ENCODE data around the gene MYO15B.

MYO15B gene

DNA sequence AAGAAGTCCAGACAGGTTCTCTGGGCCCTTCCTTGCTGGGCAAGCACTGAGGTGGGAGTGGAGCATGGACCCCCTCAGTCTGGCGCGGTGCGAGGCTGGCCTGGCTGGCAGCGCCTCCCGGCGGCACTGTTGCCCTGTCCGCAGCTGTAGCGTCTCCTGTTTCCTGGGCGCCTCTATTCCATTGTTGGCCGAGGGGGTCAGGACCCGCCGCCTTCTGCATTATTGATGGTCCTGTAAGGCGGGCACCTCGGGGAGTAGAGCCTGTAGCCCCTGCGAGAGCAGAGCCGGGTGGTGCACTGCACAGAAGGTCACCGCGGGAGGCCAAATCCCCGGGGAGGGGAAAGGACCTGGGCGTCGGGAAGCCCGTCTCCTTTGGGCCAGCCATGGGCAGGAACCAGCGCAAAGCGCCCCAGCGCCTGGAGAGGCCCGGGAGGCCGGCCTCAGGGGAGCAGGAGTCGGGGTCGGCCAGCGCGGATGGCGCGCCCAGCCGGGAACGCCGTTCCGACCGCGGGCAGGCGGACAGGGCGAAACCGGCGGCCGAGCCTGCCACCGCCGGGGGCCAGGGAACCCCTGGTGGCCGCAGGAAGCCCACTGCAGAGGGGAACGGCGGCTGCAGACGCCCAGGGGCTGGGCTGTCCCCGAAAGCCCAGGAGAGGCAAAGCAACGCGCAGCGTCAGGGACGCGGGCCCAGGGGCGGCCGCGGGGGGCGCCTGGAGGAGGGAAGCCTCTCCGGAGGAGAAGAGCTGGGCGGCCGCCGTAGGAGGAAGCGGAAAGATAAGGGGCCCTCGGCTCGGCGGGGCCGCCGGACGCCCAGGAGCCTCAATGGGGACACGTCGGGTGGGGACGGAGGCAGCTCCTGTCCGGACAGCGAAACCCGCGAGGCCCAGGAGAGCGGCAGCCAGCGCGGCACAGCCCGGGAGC lies at the start of gene MYO15B:
Gene MYO15B (plus strand): TSS at position 126 of the 921 bp plus-strand sequence. CDS start 258 bp downstream, at position 384.
- no peak for DNase-seq

DNA sequence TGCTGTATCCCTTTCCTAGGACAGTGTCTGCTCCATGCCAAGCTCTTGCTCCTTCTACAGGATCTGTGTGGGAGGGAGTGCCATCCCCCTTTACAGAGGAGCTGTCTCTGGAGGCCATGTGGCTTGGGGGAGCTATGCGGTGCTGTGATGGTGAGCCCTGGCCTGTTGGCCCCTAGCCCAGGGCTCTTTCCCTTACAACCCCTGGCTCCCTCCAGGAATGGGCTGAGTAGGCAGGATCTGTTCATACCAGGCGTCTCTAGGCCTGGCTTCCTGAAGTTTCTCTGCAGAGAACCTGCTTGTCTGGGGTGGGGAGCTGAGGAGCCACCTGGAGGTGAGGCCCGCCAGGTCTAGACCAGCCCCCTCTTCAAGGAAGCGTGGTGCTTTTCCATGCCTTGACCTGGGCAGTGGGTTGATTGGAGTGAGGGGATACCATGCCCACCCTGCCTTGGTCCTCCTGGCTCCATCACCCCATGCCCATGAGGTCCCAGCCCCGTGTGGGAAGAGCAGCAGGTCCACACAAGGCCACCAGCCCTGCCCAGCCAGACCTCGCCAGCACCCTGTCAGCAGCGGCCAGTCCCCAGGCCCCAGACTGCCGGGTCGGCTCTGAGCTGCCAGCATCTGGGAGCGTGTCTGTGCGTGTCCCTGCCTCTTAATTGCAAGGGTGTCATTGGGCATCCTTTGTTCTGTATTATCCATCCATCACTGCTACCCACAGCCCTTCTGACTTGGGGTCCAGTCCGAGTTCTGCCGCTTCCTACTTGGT lies 47.5 kb upstream of the MYO15B start:
- no peak for DNase-seq

DNA sequence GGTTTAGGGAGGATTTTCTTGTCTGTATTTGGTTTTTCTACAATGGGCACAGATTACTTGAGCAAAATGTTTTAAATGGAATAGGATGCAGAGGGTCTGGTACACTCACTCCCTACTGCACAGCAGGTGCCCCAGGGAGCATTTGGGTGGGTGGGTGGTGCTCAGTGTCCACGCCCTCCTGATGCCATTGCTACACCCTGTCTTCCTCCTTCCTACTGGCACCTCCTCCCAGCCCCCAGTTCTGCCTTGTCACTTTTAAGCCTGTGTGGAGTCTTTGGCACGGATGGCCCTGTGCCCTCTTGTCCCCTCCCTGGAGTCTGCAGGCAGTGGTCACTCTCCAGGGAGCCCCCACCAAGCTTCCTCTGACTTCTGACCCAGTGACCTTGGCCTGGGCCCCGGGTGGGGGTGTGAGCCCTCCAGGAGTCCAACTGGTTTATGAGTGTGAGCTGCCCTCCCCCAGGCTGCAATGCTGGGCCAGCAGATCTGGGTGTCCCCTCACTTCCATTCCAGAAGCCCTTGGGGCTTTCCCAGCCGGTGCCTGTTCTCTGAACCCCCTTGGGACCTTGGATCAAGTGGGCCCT lies 46.6 kb upstream of the MYO15B start:
- DNase-seq, result no peak

DNA sequence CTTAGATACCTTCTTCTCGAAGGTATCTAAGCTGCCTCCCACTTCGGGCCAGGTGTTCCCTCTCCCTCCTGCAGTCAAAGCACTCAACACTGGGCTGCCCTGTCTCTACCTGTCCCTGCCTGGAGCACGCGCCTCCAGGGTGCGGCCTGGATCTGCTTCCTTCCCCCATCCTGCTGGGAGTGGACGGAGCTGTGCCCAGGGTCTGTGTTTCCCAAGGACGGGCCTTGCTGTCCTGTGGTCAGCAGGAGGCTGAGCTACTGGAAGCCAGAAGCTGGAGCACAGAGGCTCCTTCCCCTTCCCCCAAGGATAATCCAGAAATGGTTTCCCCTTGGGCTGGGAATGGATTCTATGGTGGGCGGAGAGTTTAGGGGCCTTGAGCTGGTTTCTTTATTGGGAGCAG lies 45.4 kb upstream of the MYO15B start:
- DNase-seq, result no peak

DNA sequence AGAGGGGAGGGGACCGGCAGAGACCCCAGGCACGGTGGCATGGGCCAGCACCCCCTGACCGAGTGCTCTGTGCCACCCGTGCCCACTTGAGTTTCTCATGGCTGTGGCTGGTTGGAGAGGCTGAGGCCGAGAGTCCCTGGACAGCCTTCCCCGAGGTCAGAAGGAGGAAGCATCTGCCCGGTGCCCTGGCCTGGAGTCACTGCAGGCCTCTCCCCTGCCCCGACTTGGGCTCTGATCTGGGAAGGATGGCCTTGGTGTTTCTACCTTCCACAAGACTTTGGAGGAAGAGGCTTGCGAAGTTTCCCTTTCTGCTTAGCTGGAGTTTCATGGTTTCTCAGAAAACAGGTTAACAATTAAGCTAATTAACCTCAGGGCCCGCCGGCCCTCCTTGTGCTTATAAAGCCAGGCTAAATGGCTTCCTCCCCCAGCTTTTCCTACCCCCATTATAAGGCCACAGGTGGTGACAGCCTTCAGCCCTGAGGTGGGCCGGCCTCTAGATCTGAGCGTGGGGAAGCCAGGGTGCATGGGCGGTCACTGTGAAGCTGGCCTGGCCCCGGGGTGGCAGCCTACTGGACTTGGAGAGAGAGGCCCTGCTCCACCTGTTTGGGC lies 44.8 kb upstream of the MYO15B start:
- DNase-seq, result no peak

DNA sequence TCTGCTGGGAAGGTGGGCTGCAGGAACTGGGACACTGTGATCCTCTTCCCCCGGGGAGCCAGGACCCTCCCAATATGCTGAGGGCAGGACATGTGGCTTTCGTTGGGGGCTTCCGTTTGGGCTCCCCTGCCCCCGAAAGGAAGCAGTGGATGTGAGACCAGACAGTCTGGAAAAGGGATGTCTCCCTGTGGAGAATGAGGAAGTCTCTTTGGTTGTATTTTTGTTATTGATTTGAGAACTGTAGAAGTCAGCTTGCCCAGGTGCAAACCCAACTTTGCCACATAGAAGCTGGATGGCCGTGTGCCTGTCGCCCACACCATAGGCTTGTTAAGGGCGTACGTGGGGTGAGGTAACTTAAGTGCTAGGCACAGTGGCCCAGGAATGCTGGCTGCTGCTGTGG lies 43.4 kb upstream of the MYO15B start:
- DNase-seq, result no peak

DNA sequence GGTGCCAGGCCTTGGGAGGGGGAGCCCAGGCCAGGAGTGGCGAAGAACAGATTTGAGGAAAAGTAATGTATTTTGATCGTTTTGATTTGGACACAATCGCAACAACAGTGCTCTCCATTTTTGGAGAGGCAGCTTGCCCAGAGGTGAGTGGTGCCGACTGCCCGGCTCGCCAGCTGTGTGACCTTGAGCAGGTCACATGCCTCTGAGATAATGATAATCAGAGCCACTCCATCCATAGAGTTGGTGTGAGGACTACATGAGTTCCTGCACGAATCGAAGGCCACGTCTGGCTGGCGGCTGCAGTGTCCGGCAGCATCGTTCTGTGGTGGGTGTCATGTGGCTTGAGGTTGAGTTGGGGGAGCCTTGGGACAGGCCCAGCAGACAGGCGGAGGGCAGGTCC lies 41.4 kb upstream of the MYO15B start:
- no peak for DNase-seq

DNA sequence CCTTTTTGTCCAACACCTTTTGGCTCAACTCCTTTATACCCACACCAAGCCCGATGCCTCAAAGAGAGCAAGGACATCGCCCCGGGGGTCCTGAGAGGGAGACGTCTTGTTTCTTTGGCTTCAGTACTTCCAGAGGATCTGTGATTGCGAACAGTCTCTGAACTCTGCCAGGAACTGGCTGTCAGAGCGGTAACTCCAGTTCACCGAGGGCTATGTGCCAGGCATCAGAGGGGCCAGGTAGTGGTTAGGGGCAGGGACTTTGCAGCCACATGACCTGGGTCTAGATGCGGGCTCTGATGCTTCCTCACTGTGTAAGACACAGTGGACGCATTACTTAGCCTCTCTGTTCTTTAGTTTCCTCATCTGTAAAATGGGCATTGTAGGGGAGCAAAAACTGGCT lies 40.5 kb upstream of the MYO15B start:
- DNase-seq, result no peak

DNA sequence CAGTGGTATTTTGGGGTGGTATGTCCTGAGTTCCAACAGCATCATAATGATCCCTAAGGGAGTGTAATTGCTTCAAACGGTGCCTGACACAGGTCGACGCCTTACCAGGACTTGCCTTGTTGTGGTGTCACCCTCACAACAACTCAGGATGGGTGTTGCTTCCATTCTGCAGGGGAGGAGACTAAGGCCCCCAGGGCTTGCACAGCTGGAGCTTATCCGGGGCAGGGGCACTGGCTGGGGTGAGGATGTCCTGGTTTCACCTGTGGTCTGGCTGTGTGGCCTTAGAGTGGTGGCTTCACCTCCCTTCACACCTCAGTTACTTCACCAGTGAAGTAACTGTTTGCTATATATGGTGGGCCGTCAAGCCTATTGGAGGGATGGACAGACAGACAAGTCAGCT lies 38.8 kb upstream of the MYO15B start:
- no peak for DNase-seq

DNA sequence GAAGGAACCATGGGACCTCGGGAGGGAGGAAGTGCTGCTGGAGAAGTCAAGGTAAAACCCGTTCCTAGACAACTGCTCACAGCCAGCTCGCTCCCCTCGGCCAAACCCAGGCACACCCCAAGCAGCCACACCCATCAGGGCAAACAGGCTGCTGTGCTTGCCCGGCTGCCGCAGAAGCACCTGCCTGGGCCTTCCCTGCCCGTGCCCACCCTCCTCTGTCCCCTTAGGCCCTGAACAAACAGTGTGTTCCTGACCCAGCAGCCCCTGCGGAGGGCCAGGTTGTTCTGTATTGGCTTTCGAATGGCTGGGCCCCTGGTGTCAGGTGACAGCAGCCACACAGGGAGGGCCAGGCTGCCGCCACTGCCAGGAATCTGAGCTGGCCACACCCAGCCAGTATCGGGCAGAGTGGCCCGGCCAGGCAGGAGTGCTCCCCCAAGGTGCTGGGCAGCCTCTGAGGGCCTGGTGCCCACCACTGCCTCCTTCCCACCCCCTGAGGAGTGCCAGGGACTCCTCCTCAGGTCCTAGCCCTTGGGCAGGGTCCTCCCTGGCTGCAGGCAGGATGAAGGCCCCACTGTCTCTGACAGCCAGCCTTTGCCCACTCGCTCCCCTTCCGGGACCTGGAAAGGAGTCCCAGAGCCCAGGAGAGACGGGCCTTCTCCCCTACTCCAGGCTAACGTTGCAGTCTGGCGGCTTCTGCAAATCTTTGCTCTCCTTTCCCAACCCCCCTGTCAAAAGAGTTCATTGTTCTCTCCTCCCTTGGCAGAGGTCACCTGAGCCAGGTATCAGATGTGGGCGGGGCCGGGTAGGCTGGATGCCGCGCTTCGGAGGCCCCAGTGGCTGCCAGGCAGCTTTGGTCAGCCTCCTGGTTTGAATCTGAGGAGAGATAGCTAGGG lies 38.1 kb upstream of the MYO15B start:
- DNase-seq, result no peak

DNA sequence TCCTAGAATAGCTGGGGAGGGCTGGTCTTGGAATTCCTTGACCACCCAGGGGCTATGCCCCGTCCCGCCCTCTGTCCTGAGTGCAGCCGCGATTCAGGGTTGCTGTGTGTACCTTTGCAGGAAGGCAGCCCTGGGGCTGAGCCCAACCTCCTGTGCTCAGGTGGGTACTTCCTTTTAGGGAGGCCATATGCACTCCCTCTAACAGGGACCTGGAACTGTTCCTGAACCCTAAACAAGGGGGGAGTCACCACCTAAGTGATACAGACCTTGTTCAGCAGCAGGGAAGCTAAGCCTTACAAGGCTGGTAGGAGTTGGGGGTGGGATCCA lies 37.5 kb upstream of the MYO15B start:
- DNase-seq, result no peak

DNA sequence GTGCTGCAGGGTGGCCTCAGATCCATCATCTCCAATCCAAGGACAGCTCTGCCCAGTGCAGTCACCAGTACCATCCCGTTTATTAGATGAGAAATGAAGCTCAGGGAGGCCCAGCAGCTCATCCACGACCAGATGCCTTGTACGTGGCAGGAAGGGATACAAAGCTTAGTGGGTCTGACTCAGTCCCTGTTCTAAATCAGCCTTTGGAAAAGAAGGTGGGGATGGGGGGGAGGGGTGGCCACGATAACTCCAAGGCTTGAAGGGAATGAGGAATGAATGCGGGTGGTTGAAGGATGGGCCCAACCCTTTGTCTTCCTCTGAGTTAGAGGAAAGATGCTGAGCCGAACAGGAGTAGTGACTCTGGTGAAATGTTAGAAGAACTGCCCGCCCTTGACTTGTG lies 36.3 kb upstream of the MYO15B start:
- no peak for DNase-seq

DNA sequence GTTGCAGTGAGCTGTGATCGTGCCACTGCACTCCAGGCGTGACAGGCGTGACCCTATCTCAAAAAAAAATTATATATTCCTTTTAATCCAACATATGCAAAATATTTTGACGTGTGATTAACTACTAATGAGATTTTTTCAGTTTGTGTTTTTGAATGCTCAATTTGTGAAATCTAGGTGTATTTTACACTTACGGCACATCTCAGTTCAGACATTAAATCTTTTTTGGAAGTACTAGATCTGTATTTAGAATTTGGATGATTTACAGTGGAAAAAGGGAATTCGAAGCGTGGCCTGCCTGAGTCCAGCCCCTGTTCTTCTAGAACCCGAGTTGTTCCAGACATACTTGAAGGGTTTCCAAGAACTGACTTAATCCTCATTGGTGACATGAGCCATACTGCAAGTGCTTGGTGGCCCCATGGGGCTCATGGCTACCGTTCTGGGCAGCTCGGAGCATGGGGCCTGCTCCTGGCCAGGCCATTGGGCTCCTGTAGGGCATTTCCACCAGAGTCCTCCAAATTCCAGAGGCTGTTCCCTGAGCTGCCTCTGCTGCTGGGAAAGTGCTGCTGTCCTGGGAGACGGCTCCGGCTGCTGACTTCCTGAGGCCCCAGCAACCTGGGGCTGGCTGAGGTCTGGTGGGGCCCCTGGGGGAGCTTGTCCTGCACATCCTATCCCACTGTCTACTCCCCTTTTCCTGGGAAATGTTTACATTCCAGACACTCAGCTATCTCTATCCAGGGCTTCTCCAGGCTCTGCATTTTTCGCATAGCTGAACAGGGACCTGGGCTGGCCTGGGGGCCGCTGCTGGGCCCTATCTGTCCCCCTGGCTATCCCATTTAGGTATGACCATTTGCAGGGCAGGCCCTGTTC lies 34.9 kb upstream of the MYO15B start:
- no peak for DNase-seq

DNA sequence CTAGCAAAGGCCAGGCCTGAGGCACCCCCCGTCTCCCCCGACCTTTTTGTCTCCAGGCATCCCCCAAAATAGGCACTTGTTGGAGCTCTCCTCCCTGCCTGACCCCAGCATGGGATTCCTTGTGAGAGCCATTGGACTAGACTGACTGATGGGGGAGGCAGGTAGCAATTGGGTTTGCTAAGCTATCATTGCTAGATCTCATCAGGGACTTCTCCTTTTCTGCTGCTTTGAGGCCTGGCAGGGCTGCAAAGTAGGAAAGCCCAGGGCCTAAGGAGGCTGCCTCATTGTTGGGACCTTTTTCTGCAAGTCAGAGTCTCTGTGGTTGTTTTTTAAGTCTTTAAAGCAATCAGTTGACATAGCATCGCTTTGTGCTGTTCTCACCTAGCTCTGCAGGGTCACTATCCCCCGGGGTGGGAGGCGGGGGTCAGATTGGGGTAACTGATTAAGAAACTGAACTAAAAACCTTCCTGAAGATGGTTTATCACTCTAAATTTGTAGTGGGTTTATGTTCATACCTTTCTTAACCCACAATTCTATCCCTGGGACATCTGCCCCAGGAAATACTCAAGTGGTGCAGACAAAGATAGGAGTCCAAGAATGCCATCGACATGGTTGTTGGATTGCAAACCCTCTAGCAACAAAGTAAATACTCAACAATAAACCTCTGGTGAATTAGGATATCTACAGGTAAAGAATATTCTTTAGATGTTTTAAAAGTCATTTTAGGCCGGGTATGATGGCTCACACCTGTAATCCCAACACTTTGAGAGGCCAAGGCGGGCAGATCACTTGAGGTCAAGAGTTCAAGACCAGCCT lies 34.1 kb upstream of the MYO15B start:
- peak; percentile 62 for DNase-seq

DNA sequence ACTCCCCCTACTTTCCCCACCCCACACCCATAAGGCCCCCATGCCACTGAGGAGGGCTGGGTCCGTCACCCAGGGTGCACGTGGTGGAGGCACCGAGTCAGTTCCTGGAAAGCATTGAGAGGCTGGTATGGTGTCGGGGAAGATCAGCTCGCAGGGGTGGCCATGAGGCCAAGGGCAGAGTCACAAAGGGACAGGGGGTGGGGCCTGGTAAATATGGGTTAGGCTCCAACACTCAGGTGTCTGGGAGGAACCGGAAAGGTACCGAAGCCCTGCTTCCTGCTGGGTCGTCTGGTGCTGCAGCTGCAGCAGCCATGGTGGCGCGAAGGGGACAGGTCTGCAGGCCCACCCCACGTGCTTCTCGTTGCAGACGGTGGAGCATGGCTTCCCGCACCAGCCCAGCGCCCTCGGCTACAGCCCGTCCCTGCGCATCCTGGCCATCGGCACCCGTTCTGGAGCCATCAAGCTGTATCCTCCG lies 31.9 kb upstream of the MYO15B start:
- DNase-seq, result no peak

DNA sequence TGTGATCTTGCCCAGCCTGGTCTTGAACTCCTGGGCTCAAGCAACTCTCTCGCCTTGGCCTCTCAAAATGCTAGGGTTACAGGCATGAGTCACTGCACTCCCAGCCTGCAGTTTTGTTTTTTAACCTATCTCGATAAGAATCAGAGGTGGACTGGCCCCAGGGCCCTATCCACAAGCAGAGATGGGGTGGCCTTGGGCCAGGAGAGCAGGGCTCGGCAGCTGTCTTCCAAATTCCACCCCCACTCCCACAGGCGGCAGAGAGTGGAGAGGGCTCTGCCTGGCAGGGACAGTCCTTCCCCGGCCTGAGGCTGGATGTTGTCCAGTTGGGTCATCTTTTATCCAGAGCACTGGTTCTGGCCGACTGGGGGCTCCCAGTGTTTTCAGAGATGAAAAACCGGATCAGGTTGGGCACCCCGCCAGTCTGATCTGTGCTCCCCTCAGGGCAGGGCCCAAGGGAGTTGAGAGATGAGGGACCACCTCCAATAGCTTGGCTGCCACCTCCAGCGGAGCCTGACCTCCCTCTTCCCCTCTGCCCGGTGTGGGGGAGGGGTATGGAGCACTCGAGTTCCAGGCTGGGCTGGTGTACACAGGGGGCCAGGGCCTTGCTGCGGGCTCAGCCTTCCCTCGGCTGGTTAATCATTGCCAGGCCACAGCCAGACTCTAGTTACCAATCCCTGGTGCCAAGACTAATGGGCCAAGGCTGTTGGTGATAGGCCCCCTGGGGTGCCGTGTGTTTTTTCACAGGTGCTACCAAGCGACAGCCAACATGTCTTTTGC lies 30.3 kb upstream of the MYO15B start:
- no peak for DNase-seq

DNA sequence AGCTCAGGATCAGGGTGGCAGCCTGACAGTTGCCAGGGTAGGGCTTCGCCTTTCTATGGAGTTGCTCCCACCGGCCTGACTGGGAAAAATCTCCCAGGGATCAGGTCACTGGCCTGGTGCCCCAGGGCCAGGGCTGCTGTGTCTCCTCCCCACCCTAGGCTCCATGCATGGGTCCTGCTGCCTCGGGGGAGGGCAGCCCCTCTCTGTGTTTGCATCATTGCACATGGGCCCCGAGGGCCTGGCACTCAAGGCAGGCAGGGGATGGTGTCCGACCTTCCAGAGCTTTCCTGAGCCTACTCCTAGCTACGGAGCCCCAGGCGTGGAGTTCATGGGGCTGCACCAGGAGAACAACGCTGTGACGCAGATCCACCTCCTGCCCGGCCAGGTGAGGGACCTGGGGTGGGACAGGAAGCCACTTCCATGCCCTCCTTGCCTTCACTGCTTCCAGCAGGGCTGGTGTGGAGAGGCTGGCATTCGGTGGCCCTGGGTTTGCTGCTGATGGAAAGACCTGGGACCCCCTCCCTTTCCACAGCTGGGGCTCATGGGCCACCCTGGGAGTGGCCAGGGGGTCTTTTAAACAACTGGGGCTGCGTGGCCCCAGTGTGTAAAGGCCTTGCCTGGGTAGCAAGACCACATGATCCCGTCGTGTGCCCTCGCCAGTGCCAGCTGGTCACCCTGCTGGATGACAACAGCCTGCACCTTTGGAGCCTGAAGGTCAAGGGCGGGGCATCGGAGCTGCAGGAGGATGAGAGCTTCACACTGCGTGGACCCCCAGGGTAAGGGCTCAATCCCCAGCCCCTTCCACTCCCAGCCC lies 29.5 kb upstream of the MYO15B start:
- DNase-seq, result no peak

DNA sequence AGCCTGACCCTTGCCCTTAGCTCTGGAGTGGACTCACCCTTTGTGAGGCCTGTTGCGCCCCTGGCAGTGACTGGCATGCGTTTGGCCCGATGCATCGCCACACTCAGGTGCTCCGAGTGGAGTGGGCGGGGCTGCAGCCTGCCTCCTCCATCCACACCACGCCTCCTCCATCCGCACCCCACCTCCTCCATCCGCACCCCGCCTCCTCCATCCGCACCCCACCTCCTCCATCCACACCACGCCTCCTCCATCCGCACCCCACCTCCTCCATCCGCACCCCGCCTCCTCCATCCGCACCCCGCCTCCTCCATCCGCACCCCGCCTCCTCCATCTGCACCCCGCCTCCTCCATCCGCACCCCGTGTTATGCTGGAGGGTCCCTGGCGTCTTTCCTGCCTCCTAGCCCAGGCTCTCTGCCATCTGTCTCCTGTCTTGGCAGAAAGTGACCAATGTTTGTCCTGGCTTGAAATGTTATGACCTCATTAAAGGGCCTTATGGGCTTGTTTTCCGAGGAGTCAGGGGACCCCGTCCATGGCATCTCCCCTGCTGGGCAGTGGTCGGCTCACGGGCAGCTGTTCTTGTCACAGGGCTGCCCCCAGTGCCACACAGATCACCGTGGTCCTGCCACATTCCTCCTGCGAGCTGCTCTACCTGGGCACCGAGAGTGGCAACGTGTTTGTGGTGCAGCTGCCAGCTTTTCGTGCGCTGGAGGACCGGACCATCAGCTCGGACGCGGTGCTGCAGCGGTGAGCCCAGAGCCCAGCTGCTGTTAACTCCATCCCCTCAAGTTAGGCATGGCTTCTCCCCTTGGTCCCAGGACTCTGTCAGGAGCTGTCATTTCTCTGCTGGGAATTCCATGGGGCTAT lies 28.7 kb upstream of the MYO15B start:
- no peak for DNase-seq
